ENCODE results near the gene GLE1. TPM values are rescaled to one million over a fixed set of nuclear protein-coding genes. Genes with fewer than 3 reads are reported as not detected.
A peak's percentile ranks its signal among the peaks of the same experiment; 100 is the strongest.

Gene GLE1
- polyA plus RNA-seq, 1 experiment = 22.0 TPM

- H3K36me3 ChIP-seq (ENCODE audit: control insufficient read depth, insufficient read depth, low read length) = peaks cover under 1% of the 10 kb centered on the region
- DNase-seq (ENCODE audit: low read depth) = no peak
- CTCF ChIA-PET = interaction anchor here (0.6 kb wide), 1 partner anchor 428 kb away, joined by 3 read pairs; no protein-coding TSS in a partner anchor
- H3K27me3 ChIP-seq (ENCODE audit: control insufficient read depth, insufficient read depth, low read length) = no peaks in the 10 kb centered on the region
- H3K4me3 ChIP-seq (ENCODE audit: low read depth, low read length) = no peak overlapping the region
- TF ChIP-seq, protein P1, sequence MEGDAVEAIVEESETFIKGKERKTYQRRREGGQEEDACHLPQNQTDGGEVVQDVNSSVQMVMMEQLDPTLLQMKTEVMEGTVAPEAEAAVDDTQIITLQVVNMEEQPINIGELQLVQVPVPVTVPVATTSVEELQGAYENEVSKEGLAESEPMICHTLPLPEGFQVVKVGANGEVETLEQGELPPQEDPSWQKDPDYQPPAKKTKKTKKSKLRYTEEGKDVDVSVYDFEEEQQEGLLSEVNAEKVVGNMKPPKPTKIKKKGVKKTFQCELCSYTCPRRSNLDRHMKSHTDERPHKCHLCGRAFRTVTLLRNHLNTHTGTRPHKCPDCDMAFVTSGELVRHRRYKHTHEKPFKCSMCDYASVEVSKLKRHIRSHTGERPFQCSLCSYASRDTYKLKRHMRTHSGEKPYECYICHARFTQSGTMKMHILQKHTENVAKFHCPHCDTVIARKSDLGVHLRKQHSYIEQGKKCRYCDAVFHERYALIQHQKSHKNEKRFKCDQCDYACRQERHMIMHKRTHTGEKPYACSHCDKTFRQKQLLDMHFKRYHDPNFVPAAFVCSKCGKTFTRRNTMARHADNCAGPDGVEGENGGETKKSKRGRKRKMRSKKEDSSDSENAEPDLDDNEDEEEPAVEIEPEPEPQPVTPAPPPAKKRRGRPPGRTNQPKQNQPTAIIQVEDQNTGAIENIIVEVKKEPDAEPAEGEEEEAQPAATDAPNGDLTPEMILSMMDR (IDR thresholded peaks at IDR 0.05; ENCODE audit: insufficient read depth, low read depth, low read length) = no peak
- POLR2A ChIA-PET = no interaction called here
Measured at GRCh38 chr9:128546504-128546903, 42.0 kb downstream of the GLE1 start.

DNA sequence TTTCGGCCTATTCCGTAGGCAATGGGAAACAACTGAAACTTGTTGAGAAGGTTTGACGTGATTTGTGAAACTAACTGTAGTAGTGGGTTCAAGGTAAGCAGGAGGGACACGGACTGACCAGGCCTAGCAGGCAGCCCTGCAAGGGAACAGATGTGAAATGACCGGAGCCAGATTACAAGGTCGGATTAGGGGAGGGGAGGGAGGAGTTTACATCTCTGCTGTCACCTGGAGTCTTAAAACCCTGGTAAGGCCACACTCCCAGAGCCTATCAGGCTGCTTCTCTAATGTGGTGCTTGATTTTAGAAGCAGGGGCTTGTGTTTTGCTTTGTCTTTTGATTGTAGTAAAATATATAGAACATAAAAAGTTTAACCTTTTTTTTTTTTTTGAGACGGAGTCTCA lies 44.4 kb downstream of the GLE1 start:
- CTCF ChIA-PET = no interaction called here
- DNase-seq (ENCODE audit: low read depth) = no peak

DNA sequence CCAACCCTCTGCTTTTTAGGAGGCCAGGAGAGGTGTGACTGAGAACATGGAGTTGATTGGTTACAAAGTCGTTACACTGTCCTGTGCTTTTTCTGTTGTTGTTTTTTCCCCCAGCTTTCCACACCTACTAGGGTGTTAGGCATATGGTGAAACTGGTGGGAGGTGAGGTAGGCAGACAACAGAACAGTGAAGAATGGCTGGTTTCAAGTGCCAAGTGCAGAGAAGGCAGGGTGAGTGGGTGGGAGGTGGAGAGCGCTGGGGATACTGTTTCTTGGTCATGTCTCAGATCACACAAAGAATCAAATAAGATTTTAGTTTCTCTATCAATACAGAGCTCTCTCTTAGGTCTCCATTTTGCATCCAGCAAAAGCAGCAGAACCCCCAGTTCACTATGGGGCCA lies 45.7 kb downstream of the GLE1 start:
- H3K4me3 ChIP-seq (ENCODE audit: low read depth, low read length) = no peak overlapping the region
- no peak for DNase-seq (ENCODE audit: low read depth)
- ChIA-PET CTCF (interaction anchor here (0.7 to 1.8 kb wide), 3 partner anchors 49 to 188 kb away, joined by 3 to 5 read pairs (median 4); no protein-coding TSS in a partner anchor), POLR2A (no interaction called here)
- TF ChIP-seq, protein P1 (IDR thresholded peaks at IDR 0.05; ENCODE audit: insufficient read depth, low read depth, low read length) = no peak
- no peaks in the 10 kb centered on the region for H3K27me3 ChIP-seq (ENCODE audit: control insufficient read depth, insufficient read depth, low read length)
- no peaks in the 10 kb centered on the region for H3K36me3 ChIP-seq (ENCODE audit: control insufficient read depth, insufficient read depth, low read length)

More for the DNA sequence above, 44.4 kb downstream of the GLE1 start:
- TF ChIP-seq, protein P1 (IDR thresholded peaks at IDR 0.05; ENCODE audit: insufficient read depth, low read depth, low read length) = no peak
- no peaks in the 10 kb centered on the region for H3K36me3 ChIP-seq (ENCODE audit: control insufficient read depth, insufficient read depth, low read length)
- H3K27me3 ChIP-seq (ENCODE audit: control insufficient read depth, insufficient read depth, low read length) = no peaks in the 10 kb centered on the region
- H3K4me3 ChIP-seq (ENCODE audit: low read depth, low read length) = no peak overlapping the region
- POLR2A ChIA-PET = no interaction called here

- Histone ChIP-seq H3K36me3 (ENCODE audit: control insufficient read depth, insufficient read depth, low read length) (no peaks in the 10 kb centered on the region), H3K4me3 (ENCODE audit: low read depth, low read length) (peak overlapping the region; percentile 63), H3K27me3 (ENCODE audit: control insufficient read depth, insufficient read depth, low read length) (no peaks in the 10 kb centered on the region)
- DNase-seq (ENCODE audit: low read depth) = no peak
- ChIA-PET POLR2A (no interaction called here), CTCF (interaction anchor here (1.2 to 1.8 kb wide), 2 partner anchors 112 to 189 kb away, joined by 3 to 5 read pairs; no protein-coding TSS in a partner anchor)
- TF ChIP-seq, protein P1 (IDR thresholded peaks at IDR 0.05; ENCODE audit: insufficient read depth, low read depth, low read length) = no peak
Measured at GRCh38 chr9:128550770-128551656, 46.5 kb downstream of the GLE1 start.

DNA sequence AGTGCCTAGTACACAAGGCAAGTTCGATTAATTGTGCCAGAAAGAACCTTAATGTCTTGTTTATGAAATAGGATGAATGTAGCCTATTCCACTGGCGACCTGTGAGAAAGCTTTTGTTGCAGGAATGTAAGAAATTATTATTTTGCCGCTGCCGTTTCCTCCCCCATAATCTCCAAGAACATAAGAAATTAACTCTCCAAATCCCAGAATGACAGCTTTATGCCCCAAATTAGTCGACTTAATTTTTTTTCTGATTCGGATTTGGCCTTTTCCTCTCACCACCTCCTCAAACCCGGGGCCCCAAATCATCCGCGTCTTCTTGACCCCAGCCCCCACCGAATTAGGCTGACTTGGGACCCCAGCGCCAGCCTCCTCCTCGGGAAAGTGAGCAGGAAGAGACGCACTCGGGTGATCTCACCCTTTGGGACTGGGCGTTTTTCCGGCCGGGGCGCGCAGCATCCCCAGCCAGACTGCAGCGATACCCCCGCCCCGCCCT lies 47.2 kb downstream of the GLE1 start:
- H3K4me3 ChIP-seq (ENCODE audit: low read depth, low read length) = peak overlapping the region; percentile 63
- no peaks in the 10 kb centered on the region for H3K27me3 ChIP-seq (ENCODE audit: control insufficient read depth, insufficient read depth, low read length)
- no peak for DNase-seq (ENCODE audit: low read depth)
- ChIA-PET POLR2A (interaction anchor here (0.5 to 1.1 kb wide), 5 partner anchors 24 to 131 kb away, joined by 3 to 8 read pairs (median 4); partner anchors contain the start of genes CERCAM and GLE1), CTCF (interaction anchor here (0.6 to 1.8 kb wide), 3 partner anchors 113 to 189 kb away, joined by 3 to 5 read pairs (median 4); partner anchors contain the start of gene CERCAM)
- H3K36me3 ChIP-seq (ENCODE audit: control insufficient read depth, insufficient read depth, low read length) = no peaks in the 10 kb centered on the region
- TF ChIP-seq, protein P1 (IDR thresholded peaks at IDR 0.05; ENCODE audit: insufficient read depth, low read depth, low read length) = no peak
